OCI-LY1 (cell line): ENCODE measurements around the gene CEND1.

ENCODE experiments used
- H2AFZ ChIP-seq: fragments of 200-600 bp; sonication (generic), shearing (Covaris generic); 2 replicates; pipeline ENCODE4 v1.6.0; 2014; ENCODE audit warnings: antibody characterized with exemption, mild to moderate bottlenecking, low read length
- H3F3A ChIP-seq: fragments of 200-600 bp; sonication (generic), shearing (Covaris generic); 2 replicates; pipeline ENCODE4 v1.6.0; 2014; ENCODE audit warnings: mild to moderate bottlenecking, antibody characterized with exemption, low read length, moderate library complexity; ENCODE audit not compliant: insufficient read depth
- H3K27ac ChIP-seq: fragments of 200-600 bp; sonication (generic); 2 replicates; pipeline ENCODE4 v1.5.1; 2014; ENCODE audit warnings: low read length, mixed run types, mild to moderate bottlenecking, low read depth; ENCODE audit not compliant: poor library complexity, severe bottlenecking
- H3K27me3 ChIP-seq: fragments of 200-600 bp; sonication (generic); 2 replicates; pipeline ENCODE4 v1.6.0; 2014; ENCODE audit warnings: antibody characterized with exemption, mild to moderate bottlenecking, low read length, moderate library complexity; ENCODE audit not compliant: insufficient read depth
- H3K36me3 ChIP-seq: fragments of 200-600 bp; sonication (generic); 2 replicates; pipeline ENCODE4 v1.6.1; 2014; ENCODE audit warnings: mild to moderate bottlenecking, antibody characterized with exemption, low read length, moderate library complexity, mixed read lengths; ENCODE audit not compliant: insufficient read depth
- H3K4me1 ChIP-seq: fragments of 200-600 bp; sonication (generic); 2 replicates; pipeline ENCODE4 v1.5.1; 2014; ENCODE audit warnings: mild to moderate bottlenecking, low read length, moderate library complexity; ENCODE audit not compliant: insufficient read depth, severe bottlenecking
- H3K4me2 ChIP-seq: fragments of 200-600 bp; sonication (generic), shearing (Covaris generic); 2 replicates; pipeline ENCODE4 v1.6.1; 2014; ENCODE audit warnings: low read length
- H3K4me3 ChIP-seq: fragments of 200-600 bp; sonication (generic); 2 replicates; pipeline ENCODE4 v1.5.1; 2014; ENCODE audit warnings: low read length, low read depth, mild to moderate bottlenecking, mixed read lengths; ENCODE audit not compliant: poor library complexity, severe bottlenecking
- H3K79me2 ChIP-seq: fragments of 200-600 bp; shearing (Covaris generic); 2 replicates; pipeline ENCODE4 v1.6.1; 2016; ENCODE audit warnings: mixed run types, low read length, mixed read lengths; ENCODE audit not compliant: insufficient read depth
- H3K9ac ChIP-seq: fragments of 200-600 bp; sonication (generic), shearing (Covaris generic); 2 replicates; pipeline ENCODE4 v1.6.1; 2014; ENCODE audit warnings: mild to moderate bottlenecking, low read length, mixed read lengths
- H3K9me2 ChIP-seq: fragments of 200-600 bp; sonication (generic), shearing (Covaris generic); 2 replicates; pipeline ENCODE4 v1.6.1; 2014; ENCODE audit warnings: low read depth, mild to moderate bottlenecking, low read length, mixed read lengths
- H3K9me3 ChIP-seq: fragments of 200-600 bp; shearing (Covaris generic); 2 replicates; pipeline ENCODE4 v1.6.1; 2014; ENCODE audit warnings: low read length, mixed read lengths
- H4K20me1 ChIP-seq: fragments of 200-600 bp; sonication (generic), shearing (Covaris generic); 2 replicates; pipeline ENCODE4 v1.6.0; 2016; ENCODE audit warnings: mild to moderate bottlenecking, low read length; ENCODE audit not compliant: insufficient read depth
- CTCF ChIP-seq: fragments of 200-600 bp; sonication (generic), shearing (Covaris generic); IDR thresholded peaks from 2 replicates; pipeline ENCODE4 v1.5.1; 2017; ENCODE audit warnings: mild to moderate bottlenecking, antibody characterized with exemption, low read length, moderate library complexity, mixed read lengths
- EZH2 ChIP-seq: fragments of 200-600 bp; sonication (generic), shearing (Covaris generic); IDR thresholded peaks from 2 replicates; pipeline ENCODE4 v1.8.0; 2017; ENCODE audit warnings: borderline replicate concordance, mixed run types, mild to moderate bottlenecking, antibody characterized with exemption, low read length, moderate library complexity, mixed read lengths

Gene CEND1

GRCh38 chr11:794766-795633 lies 5.1 kb upstream of the CEND1 start:
- Histone ChIP-seq H3K79me2 (no peaks in the 10 kb centered on the region), H3K27me3 (no peaks in the 10 kb centered on the region), H3K27ac (no peak overlapping the region), H3K9me2 (no peaks in the 10 kb centered on the region), H2AFZ (no peak overlapping the region), H3K4me3 (peak overlapping the region; percentile 86), H3K9ac (peak overlapping the region; percentile 83), H3F3A (no peaks in the 10 kb centered on the region), H4K20me1 (no peaks in the 10 kb centered on the region), H3K9me3 (no peaks in the 10 kb centered on the region), H3K4me2 (peak overlapping the region; percentile 97), H3K4me1 (peaks cover 23% of the 10 kb centered on the region), H3K36me3 (peaks cover 17% of the 10 kb centered on the region; the same call in 1 of the 2 replicates)
- TF ChIP-seq EZH2 (no peak), CTCF (no peak)

GRCh38 chr11:794013-794765 lies 4.3 kb upstream of the CEND1 start:
- Histone ChIP-seq H3K27ac (no peak overlapping the region), H3F3A (no peaks in the 10 kb centered on the region), H3K4me3 (no peak overlapping the region), H3K9ac (no peak overlapping the region), H2AFZ (no peak overlapping the region), H3K79me2 (no peaks in the 10 kb centered on the region), H3K9me3 (no peaks in the 10 kb centered on the region), H4K20me1 (no peaks in the 10 kb centered on the region), H3K4me1 (peaks cover 29% of the 10 kb centered on the region), H3K9me2 (no peaks in the 10 kb centered on the region), H3K4me2 (no peak overlapping the region), H3K36me3 (peaks cover 12% of the 10 kb centered on the region; the same call in 1 of the 2 replicates), H3K27me3 (no peaks in the 10 kb centered on the region)
- no peak for TF ChIP-seq EZH2
- TF ChIP-seq CTCF: no peak

GRCh38 chr11:793556-793955 lies 3.7 kb upstream of the CEND1 start:
- no peak overlapping the region for H3K4me2 ChIP-seq
- TF ChIP-seq CTCF (no peak), EZH2 (no peak)
- H3K36me3 ChIP-seq: peaks cover 9% of the 10 kb centered on the region; the same call in 1 of the 2 replicates
- H3K9ac ChIP-seq: no peak overlapping the region
- H3K27ac ChIP-seq: no peak overlapping the region
- no peaks in the 10 kb centered on the region for H3K9me3 ChIP-seq
- H4K20me1 ChIP-seq: no peaks in the 10 kb centered on the region
- H3F3A ChIP-seq: no peaks in the 10 kb centered on the region
- H3K4me3 ChIP-seq: no peak overlapping the region
- H3K9me2 ChIP-seq: no peaks in the 10 kb centered on the region
- no peaks in the 10 kb centered on the region; the same call in 1 of the 2 replicates for H3K27me3 ChIP-seq
- H3K79me2 ChIP-seq: no peaks in the 10 kb centered on the region
- H3K4me1 ChIP-seq: peaks cover 35% of the 10 kb centered on the region
- no peak overlapping the region for H2AFZ ChIP-seq
